KBM-7 (cell line): ENCODE results near the gene NASP.
"Not testable (repeated sequence)": the region's sequence is repeated elsewhere in the genome, so short reads cannot be mapped to it uniquely, and the experiment has no call there.

Experiments used
- DNase-seq: peaks from one replicate; pipeline ENCODE4 v3.0.0-alpha.2; 2015
- in situ Hi-C: fragments of 300-500 bp; cut with MboI; formaldehyde crosslinking; loops from 2 replicates; pipeline ENCODE4 v1.14.3; 2020; ENCODE audit warnings: low sequenced_read_pairs, low pct_unique_long_range_greater_than_20kb, mixed read lengths

Gene NASP

DNA sequence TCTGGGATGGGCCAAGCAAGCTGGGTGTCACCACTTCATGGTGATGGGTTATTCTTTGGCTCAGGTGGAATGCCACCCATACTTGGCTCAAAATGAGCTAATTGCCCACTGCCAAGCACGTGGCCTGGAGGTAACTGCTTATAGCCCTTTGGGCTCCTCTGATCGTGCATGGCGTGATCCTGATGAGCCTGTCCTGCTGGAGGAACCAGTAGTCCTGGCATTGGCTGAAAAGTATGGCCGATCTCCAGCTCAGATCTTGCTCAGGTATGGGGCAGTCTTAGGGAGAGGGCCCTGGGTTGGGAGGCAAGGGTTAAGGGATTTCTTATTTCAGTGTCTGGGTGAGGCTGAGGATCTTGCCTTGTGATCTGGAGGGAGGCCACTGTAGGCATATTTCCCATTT lies 15.4 kb upstream of the NASP start:
- DNase-seq, result no peak

GRCh38 chr1:45569571-45569961 lies 14.3 kb upstream of the NASP start:
- DNase-seq, result no peak
- in situ Hi-C loops, result no loop called here

More for the DNA sequence above, 15.4 kb upstream of the NASP start:
- in situ Hi-C loops, result no loop called here

GRCh38 chr1:45569962-45570581 lies 13.8 kb upstream of the NASP start:
- DNase-seq, result peak; percentile 78
- in situ Hi-C loops, result no loop called here

DNA sequence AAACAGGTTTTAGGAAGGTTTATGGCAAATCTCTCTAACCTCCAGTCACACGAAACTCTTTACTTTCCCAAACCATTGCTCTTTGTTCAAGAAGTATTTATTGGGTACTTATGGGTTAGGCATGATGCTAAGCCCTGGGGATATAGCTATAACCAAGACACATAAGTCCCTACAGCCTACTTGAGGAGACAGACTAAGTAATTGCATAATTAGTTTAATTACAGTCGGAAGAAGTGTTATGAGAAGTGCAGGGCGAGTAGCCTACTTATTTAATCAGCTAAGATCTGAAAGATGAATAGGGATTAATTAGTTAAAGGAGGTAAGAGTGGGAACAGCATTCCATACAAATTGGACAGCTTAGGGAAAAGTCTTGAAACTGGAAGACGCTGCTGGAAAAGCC lies 13.2 kb upstream of the NASP start:
- in situ Hi-C loops, result no loop called here
- no peak for DNase-seq

DNA sequence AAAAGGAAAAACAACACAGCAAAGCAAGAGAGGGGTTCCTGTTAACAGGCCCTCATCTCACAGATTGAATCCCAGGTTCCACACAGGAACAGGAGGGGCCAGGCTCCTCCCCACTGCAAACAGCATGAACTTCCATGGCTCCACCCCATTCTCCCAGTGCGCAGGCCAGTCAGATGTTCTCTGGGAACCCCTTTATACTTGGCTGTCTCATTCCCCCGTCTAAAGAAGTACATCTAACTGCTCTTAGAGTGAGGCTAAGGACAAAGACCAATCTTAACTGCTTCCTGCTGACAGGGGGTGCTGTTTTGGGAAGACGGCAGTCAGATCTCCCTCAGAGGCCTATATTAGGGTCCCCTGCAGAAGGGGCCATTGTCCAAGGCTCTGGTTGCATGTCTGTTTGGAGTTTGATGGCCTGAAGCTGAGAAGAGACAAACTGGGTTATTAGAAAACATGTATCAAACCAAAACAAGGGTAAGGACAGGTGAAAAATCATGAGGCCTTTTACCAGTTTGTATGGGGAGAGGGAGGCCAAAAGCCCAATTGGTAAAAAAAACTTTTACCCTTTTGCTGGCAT lies 10.5 kb upstream of the NASP start:
- no peak for DNase-seq
- in situ Hi-C loops, result no loop called here

DNA sequence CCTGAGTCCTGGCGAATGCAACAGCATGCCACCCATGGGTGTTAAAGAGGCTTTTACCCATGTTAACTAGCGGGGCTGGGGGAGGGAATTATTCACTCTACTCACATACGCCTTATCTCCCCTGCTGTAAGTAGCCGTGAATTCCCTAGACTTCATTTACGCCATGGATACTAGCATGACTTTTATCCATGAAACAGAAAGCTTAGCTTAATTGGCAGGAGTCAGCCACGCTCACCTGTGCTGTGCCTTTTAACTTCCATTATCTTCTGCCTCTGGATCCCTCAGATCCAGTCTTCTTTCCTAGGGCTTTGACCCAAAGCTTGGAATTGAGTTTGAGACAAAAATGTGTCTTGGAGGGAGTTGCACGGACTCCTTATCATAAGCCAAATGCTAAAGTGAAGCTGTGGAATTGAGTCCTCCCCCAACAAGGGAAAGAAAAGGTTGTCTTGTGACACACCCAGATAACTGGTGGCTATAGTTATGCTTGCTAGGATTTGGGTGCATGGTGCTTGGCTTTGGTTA lies 9.7 kb upstream of the NASP start:
- no peak for DNase-seq
- in situ Hi-C loops, result no loop called here

- DNase-seq, result peak; percentile 98
- in situ Hi-C loops, result no loop called here
Measured at GRCh38 chr1:45583264-45583665, 576 bp upstream of the NASP start.

DNA sequence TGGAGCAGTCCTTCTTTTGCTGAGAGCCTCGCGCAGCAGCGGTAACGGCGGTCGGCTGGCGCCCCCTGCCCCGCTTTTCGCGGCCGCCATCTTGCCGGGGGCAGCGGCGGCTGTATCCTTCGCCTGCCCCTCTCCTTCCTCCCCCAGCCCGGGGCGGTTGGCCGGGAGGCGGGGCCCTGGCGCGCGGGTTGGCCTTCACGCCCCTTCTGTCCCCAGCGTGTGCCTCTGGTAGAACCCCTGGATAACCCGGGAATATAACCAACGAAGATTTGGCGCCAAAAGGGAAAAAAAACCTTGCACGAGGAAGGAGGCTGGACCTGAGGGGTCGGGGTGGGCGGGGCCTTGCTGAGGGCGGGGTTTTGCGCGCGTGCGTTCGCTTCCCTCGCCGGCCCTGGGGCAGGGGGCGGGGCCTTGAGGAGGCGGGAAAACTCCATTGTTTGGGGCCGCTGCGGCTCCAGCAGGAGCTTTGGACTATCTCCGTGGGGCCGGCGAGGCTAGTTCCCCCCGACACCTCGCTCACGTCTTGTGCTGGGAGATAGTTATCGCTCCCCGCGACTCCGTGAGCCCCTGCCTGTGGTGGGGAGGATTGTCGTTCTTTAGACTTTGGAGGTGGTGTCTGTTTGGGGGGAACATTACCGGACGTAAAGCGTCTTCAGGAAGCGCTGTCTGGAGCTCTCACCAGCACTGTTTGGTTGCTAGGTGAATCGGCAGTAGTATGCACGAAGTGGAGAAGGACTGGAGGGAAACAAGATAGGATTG lies 689 bp downstream of the NASP start:
- in situ Hi-C loops, result no loop called here
- DNase-seq, result peak; percentile 90

GRCh38 chr1:45585110-45585426 lies 1.2 kb downstream of the NASP start:
- in situ Hi-C loops, result no loop called here
- DNase-seq, result no peak

- no peak for DNase-seq
- in situ Hi-C loops, result no loop called here
Measured at GRCh38 chr1:45585496-45586075, 1.7 kb downstream of the NASP start.

- no peak for DNase-seq
- in situ Hi-C loops, result no loop called here
Measured at GRCh38 chr1:45586769-45587168, 2.9 kb downstream of the NASP start.

DNA sequence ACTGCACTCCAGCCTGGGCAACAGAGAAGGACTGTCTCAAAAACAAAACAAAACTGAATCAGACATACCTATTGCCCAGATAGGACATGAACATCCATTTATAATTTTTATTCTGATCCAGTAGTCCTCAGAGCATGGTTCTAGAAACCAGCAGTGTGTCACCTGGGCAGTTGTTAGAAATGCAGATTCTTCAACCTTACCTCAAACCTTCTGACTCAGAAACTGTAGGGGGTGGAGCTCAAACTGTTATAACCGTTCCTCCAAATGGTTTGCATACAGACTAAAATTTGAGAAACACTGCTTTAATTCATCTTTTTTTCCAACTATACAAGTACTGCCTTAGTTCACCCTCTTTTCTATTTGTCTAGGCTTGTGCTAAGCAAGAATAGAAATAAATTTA lies 6.0 kb downstream of the NASP start:
- DNase-seq, result no peak
- in situ Hi-C loops, result no loop called here

DNA sequence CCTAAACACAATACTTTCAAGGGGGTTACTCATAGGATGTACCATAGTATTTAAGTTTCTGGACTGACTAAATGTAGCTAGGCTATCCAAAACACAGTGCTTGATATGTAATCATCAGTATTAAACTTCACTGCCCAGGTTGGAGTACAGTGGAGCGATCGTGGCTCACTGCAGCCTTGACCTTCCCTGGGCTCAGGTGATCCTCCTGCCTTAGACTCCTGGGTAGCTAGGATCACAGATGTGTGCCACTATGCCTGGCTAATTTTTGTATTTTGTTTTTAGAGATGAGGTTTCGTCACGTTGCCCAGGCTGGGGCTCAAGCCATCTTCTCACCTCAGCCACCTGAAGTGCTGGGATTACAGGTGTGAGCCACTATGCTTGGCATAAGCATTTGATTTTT lies 10.6 kb downstream of the NASP start:
- no peak for DNase-seq
- in situ Hi-C loops, result no loop called here

- DNase-seq, in situ Hi-C loops: not testable (repeated sequence)
Measured at GRCh38 chr1:45596765-45597164, 12.9 kb downstream of the NASP start.

GRCh38 chr1:45604239-45604638 lies 20.4 kb downstream of the NASP start:
- no peak for DNase-seq
- in situ Hi-C loops, result no loop called here

GRCh38 chr1:45607404-45608074 lies 23.7 kb downstream of the NASP start:
- no peak for DNase-seq
- in situ Hi-C loops, result no loop called here

DNA sequence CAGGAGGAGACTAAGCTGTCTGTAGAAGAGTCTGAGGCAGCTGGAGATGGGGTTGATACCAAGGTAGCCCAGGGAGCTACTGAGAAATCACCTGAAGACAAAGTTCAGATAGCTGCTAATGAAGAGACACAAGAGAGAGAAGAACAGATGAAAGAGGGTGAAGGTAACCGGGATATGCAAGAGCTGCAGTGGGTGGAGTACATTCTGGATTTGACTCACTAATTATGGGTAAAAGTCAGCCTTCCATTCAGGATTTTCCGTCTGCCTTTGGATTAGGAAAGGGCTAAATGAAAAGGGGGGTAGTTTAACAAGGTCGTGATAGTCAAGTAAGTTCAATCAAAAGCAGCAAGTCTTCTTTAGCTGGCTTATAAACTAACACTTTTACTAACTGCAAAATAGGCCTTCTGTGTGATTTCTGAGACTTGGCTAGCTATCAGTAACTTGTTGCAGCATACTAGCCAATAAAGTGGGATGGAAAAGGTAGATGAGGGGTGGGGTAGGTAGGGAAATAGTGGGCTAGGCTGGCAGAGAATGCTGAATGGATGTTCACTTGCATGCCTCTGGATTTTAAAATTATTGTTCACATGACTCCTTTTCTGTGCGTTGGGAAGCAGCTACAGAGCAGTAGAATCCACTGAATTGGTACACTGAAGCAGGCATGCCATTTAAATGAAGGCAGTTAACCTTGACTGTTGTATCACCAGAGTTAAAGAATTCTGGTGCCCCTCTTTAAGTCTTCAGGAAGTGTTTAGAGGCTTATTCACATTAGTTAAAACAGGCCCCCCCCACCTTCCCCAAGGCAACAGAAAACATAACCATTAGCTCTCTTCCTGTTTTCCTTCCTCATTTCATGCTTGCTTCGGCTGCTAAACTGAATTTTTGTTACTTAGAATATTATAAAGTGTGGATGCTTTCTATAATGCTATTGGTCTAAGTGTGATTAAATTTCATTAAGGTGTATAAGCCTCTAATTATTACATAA lies 24.6 kb downstream of the NASP start:
- in situ Hi-C loops, result no loop called here
- DNase-seq, result peak; percentile 75

DNA sequence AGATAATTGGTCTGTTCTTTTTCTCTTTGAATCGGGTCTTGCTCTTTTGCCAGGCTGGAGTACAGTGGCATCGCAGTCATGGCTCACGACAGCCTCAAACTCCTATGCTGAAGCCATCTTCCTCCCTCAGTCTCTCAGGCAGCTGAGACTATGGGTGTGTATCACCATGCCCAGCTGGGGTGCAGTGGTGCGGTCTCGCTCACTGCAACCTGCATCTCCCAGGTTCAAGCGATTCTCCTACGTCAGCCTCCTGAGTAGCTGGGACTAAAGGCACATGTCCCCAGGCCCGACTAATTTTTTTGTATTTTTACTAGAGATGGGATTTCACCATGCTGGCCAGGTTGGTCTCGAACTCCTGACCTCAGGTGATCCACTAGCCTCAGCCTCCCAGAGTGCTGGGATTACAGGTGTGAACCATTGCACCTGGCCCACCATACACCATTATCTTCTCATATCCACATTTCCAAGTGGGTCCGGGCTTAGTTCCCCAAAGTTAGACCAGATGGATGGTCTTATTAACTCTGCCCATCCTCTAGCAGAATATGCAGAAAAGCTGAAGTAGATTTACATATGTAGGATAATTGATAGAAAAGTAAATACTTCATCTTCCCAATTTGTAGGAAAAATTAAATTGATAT lies 26.9 kb downstream of the NASP start:
- DNase-seq, result no peak
- in situ Hi-C loops, result no loop called here
